Heart right ventricle (tissue), 16 donors: Measurements from ENCODE around the gene CNPPD1. TPM values are rescaled to one million over a fixed set of nuclear protein-coding genes. Genes with fewer than 3 reads are reported as not detected.
A peak's percentile ranks its signal among the peaks of the same experiment; 100 is the strongest.

Experiments used
- ATAC-seq, 8 donors: fragments of 200-7000 bp; cut with Tn5 transposase; one replicate each; pipeline ENCODE4 v1.9.1; 2020; ENCODE audit warnings: mild to moderate bottlenecking in 8 of 8, moderate library complexity in 8 of 8, moderate number of reproducible peaks in 1 of 8
- DNase-seq, 2 donors: peaks; one replicate each; pipeline ENCODE4 v3.0.0-alpha.2; 2020
- H3K27ac ChIP-seq, 10 donors: fragments of 200-600 bp; sonication (generic) in 2 of 10; one replicate each; pipeline versions ENCODE4 v1.5.0 to v1.8.0; 2020 to 2022; ENCODE audit warnings: mild to moderate bottlenecking in 3 of 10
- H3K27me3 ChIP-seq, 7 donors: fragments of 200-600 bp; one replicate each; pipeline ENCODE4 v1.8.0; 2021 to 2022; ENCODE audit warnings: mild to moderate bottlenecking in 2 of 7
- H3K36me3 ChIP-seq, 9 donors: fragments of 200-600 bp; sonication (generic) in 1 of 9; one replicate each; pipeline versions ENCODE4 v1.5.0 to v1.8.0; 2020 to 2022; ENCODE audit warnings: mild to moderate bottlenecking in 2 of 9
- H3K4me1 ChIP-seq, 9 donors: fragments of 200-600 bp; sonication (generic) in 1 of 9; one replicate each; pipeline versions ENCODE4 v1.5.0 to v1.8.0; 2020 to 2022; ENCODE audit warnings: mild to moderate bottlenecking in 4 of 9
- H3K4me3 ChIP-seq, 10 donors: fragments of 200-600 bp; sonication (generic) in 2 of 10; one replicate each; pipeline versions ENCODE4 v1.5.0 to v1.8.0; 2020 to 2022; ENCODE audit warnings: mild to moderate bottlenecking in 7 of 10, moderate library complexity in 2 of 10
- H3K9me3 ChIP-seq, 11 donors: fragments of 200-600 bp in 10 of 11; sonication (generic) in 2 of 11; one replicate each; pipeline versions ENCODE4 v1.5.0 to v1.8.0; 2013 to 2022; ENCODE audit warnings: mild to moderate bottlenecking in 2 of 11, control low read depth in 1 of 11, moderate library complexity in 1 of 11
- CTCF ChIP-seq, 9 donors: fragments of 200-600 bp; sonication (generic) in 2 of 9; IDR thresholded peaks; one replicate each; pipeline versions ENCODE4 v1.5.0 to v1.8.0; 2021 to 2022; ENCODE audit warnings: antibody characterized with exemption in 9 of 9, mild to moderate bottlenecking in 5 of 9, moderate library complexity in 1 of 9
- WGBS, 2 donors: extraction: QIAGEN DNeasy Blood & Tissue Kit; methylation state at CpG; one replicate each; pipeline ENCODE4 v1.1.7; 2013; ENCODE audit warnings: inconsistent platforms in 1 of 2; 5-methylcytosine and 5-hydroxymethylcytosine counted together
- intact Hi-C, 10 donors: fragments of 100-400 bp; cut with DNase I; formaldehyde crosslinking; loops; one replicate each; pipeline versions ENCODE4 v1.11.1 to v1.14.2; 2022
- polyA plus RNA-seq, 2 donors: library from polyadenylated mRNA; stranded (reverse); fragments of 200-250 nt; gene quantifications; one replicate each; pipeline ENCODE4 v1.2.3, GENCODE V29; 2013
- total RNA-seq, 10 donors: library from RNA; stranded (reverse); fragmentation: NEBNext Ultra II Directional in 3 of 10; extraction: Animal tissue kit (Norgen Biotek cat#: 25700) in 3 of 10; gene quantifications; one replicate each; pipeline versions ENCODE4 v1.2.1 to v1.2.4, GENCODE V29; 2021 to 2023
- donor health status: Arrhythmogenic right ventricular cardiomyopathy.
- donor health status: ischemic (EF 13 %, LVEDD 7.1; RV severe dilation, severe dysfunction).
- donor health status: healthy with polysubstance abuse.
- donor health status: DM: no; HTN: yes; CAD: no.
- donor health status: DM: no; HTN: no; CAD: no.
- donor health status: ischemic (EF 25% LVEDD 6.9; RV normal size, moderate dysfunction).
- donor health status: ischemic (EF 25% LVEDD 5.7; RV mildly dilated, moderate dysfunction).
- donor health status: healthy.
- donor health status: DM: yes; HTN: yes; CAD: no.
- donor health status: Ischemic cardiomyopathy.
- donor health status: ischemic (EF 35%, LVEDD 5.7; RV mildly dilated, moderate dysfunction).
- donor health status: nonischemic (EF 11% LVEDD 7.7; RV severe dilation, severe dysfunction).
- donor health status: DM: yes; HTN: yes; CAD: no.
- donor health status: PGD.
- donor health status: ischemic (EF 29% LVEDD 5.4; RV normal size, mild dysfunction).
- donor health status: nonischemic (EF 23%, LVEDD 6.1; RV moderate dilation, normal function).

CNPPD1 gene
- total and polyA plus RNA-seq, 12 donors = 35.5 to 84.7 (median 63.6) TPM

- Histone ChIP-seq H3K27me3 (no peaks in the 10 kb centered on the region), H3K27ac (peak within 1 kb of the TSS; percentile 89 to 100 (median 99)), H3K4me1 (peaks cover 11 to 58% (median 37%) of the 10 kb centered on the region in 9 donors), H3K4me3 (peak within 1 kb of the TSS; percentile 42 to 97 (median 92)), H3K9me3 (no peaks in the 10 kb centered on the region), H3K36me3 (peaks cover 4 to 63% (median 56%) of the 10 kb centered on the region in 9 donors)
- peak; percentile 77 to 93 (median 84) for ATAC-seq
- peak in 6 of 9 donors; percentile 25 to 70 (median 38) for TF ChIP-seq CTCF (IDR thresholded peaks at IDR 0.05)
- DNase-seq = peak; percentile 86 to 89
- WGBS, 2 donors = 1% methylated on average over 58 to 67 of the region's 67 CpGs
- intact Hi-C loops = loop anchor here in 8 of 10 donors (1.0 to 10.0 kb wide), 10 partner anchors 17 to 210 kb away; partner anchors contain the start of genes DNPEP (in 4 of the 8), ZFAND2B (in 4 of the 8), NHEJ1 (in 3 of the 8) and ABCB6 (in 2 of the 8)
Measured at GRCh38 chr2:219177552-219178376, 1.0 kb upstream of the CNPPD1 start, which contains the start of gene RETREG2. Gene RETREG2, plus strand, starts transcription at chr2:219178275. Its CDS starts 78 bp downstream, at chr2:219178353.

DNA sequence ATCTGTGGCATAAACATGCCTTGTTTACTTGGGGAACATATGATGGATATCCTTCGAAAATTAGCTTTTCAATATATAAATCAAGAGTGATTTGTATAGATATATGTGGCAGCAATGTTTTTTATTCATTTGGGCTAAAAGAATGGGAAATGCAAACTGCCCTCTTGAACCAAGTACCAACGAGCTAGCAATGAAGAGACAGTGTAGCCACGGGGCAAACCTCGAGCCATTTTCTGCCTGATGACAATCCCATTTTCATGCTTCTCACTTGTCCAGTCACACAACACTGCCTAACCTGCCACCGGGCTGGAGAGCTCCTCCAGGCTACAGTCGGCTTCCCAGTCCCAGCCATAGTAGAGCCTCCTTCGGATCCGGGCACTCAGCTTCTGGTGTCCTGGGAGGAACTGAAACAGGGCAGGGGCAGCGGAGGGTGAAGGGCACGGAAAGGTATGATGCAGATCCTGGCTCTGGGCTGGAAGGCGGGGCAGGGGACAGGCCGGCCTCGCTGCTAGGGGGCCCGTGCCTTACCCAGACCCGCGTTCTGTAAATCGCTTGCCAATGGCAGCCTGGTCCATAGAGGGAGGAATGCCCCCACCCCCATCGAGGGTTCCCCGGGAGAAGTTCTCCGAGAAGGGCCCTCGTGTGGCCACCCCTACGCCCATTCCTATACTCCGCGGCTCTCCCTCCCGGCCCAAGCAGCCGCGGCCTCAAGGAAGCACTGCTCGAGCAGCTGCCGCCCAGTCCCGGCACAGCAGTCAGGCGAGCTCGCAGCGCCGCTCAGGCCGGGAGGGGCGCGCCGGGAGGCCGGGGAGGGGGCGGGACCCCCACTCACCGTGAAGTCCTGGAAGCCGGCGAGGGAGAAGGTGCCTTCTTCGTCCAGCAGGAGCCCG, 552 bp downstream of the CNPPD1 start:
- 2 to 3% methylated on average over 44 to 45 of the region's 45 CpGs for WGBS, 2 donors
- no peaks in the 10 kb centered on the region for H3K27me3 ChIP-seq
- ATAC-seq (peak; percentile 26 to 66 (median 38)), DNase-seq (peak; percentile 48 to 49)
- TF ChIP-seq CTCF (IDR thresholded peaks at IDR 0.05) = peak in 5 of 9 donors; percentile 8 to 39 (median 29)
- peak overlapping the region; percentile 89 to 100 (median 99) for H3K27ac ChIP-seq
- intact Hi-C loops = loop anchor here in 8 of 10 donors (1.0 to 10.0 kb wide), 8 partner anchors 15 to 211 kb away; partner anchors contain the start of genes DNPEP (in 4 of the 8), ABCB6 (in 3 of the 8), NHEJ1 (in 2 of the 8) and ZFAND2B (in 2 of the 8)
- H3K4me3 ChIP-seq = peak overlapping the region; percentile 42 to 97 (median 92)
- no peaks in the 10 kb centered on the region for H3K9me3 ChIP-seq
- H3K4me1 ChIP-seq = peaks cover 11 to 51% (median 43%) of the 10 kb centered on the region in 9 donors
- H3K36me3 ChIP-seq = peaks cover 0 to 59% (median 46%) of the 10 kb centered on the region in 9 donors

DNA sequence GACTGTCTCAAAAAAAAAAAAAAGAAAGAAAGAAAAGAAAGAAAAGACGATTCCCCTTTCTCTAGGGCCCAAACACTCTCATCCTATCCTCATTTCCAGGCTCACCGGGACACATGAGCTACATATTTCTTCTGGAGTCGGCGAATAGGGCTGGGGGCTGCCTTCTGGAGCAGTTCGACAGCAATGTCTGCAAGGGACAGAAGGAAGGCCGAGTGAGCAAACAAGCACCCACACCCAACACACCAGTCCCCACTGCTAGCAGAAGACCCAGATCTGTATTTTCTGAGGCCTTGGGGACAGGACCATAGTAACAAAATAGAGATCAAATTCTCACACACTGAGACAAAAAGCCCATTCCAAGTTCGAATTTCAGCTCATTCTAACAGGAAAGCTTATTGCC, 1.2 kb downstream of the CNPPD1 start:
- DNase-seq (no peak), ATAC-seq (no peak)
- Histone ChIP-seq H3K4me1 (peaks cover 11 to 56% (median 47%) of the 10 kb centered on the region in 9 donors), H3K27me3 (no peaks in the 10 kb centered on the region), H3K4me3 (peak overlapping the region in 9 of 10 donors; percentile 64 to 97 (median 93)), H3K27ac (peak overlapping the region in 7 of 10 donors; percentile 93 to 100 (median 100)), H3K9me3 (no peaks in the 10 kb centered on the region), H3K36me3 (peaks cover 0 to 53% (median 39%) of the 10 kb centered on the region in 9 donors)
- intact Hi-C loops = loop anchor here in 6 of 10 donors (5.0 to 10.0 kb wide), 5 partner anchors 42 to 212 kb away; partner anchors contain the start of genes DNPEP (in 4 of the 6) and ABCB6 (in 2 of the 6)
- 83 to 86% methylated on average over 7 of the region's 7 CpGs for WGBS, 2 donors
- no peak for TF ChIP-seq CTCF (IDR thresholded peaks at IDR 0.05)
